NCI-H1092 treated with DMSO at 0.1 percent for 48 hours (cell line): ENCODE data around the gene CYP27B1.

Source experiments
- DNase-seq: peaks from one replicate; lab custom pipeline; 2025; lab: John Stamatoyannopoulos, UW

CYP27B1 gene

GRCh38 chr12:57766464-57767304, at the start of gene CYP27B1:
CYP27B1 (minus strand) TSS chr12:57767078; CDS start chr12:57767041, 37 bp downstream.
- DNase-seq, result peak; percentile 12

DNA sequence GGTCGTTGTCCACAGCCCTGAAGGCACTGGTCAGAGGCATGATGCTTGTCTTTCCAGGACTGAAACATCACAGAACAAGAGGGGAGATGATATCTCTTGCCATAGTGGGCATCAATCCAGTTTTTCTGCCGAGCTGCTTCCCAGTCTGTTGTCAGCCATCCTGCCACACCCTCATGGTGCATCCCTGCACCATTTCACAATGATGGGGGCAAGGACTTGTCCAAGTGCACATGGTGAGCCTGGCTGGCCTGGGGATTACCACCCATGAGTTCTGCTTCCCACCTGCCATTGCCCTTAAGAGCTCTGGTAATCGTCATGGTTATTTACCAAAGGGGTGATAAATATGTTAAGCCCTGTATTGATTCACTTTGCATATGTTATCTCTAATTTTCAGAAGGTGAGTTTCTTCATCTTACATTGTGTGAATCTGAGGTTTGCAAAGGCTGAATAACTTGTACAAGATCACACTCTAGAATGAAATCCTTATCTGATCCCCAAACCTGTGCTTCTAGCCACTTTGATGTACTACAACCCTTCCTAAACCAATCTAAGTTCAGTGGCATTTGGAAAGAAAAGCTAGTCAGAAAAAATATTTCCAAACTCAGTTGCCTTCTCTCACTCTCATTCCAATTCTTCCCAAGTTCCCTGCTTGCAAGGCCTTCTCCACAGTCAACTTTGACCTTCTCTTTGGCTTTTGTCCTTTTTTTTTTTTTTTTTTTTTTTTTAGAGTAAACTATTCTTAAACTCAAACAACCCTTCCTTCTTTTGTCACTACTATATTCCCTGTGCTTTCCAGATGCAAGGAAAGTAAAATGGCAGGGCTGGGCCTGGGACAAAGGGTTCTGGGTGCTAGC, 49.4 kb upstream of the CYP27B1 start:
- DNase-seq, result no peak

- no peak for DNase-seq
Measured at GRCh38 chr12:57815177-57816000, 48.5 kb upstream of the CYP27B1 start.

DNA sequence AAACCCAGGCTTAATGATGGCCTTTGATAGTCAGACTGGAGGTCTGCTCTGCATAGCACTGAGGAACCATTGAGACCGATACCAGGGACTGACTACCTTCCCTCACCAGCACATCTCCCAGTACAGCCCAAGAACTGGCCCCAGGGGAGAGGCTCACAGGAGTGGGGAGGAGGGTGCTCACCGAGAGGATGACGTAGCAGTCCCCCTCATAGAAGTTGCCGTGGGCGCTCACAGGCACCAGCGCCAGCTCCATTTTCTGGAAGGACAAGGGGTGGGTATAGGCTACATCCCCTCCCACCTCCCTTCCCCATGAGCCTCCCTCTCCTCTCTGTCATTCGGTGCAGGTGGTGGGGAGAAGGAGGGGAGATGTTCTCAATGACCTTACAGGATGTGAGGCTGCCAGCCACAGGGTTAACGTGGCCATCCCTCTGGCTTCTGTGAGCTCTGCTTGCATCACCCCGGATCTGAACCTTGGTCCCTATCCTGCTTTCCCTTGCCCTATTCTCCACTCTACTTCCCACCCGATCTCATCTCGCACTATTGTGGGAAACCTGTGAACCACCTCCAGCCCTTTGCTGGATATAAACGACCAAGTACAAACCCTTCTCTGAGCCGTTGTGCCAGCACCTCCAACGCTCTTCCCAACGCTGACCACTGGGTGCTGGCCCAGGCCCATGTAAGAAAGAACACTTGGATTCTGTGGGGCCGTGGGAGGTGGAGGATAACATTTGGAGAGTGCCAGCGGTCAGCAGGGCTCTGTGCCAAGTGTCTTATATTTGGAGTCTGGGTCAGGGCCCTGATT, 47.3 kb upstream of the CYP27B1 start:
- DNase-seq, result no peak

GRCh38 chr12:57813111-57813970, 46.5 kb upstream of the CYP27B1 start:
- DNase-seq, result no peak

DNA sequence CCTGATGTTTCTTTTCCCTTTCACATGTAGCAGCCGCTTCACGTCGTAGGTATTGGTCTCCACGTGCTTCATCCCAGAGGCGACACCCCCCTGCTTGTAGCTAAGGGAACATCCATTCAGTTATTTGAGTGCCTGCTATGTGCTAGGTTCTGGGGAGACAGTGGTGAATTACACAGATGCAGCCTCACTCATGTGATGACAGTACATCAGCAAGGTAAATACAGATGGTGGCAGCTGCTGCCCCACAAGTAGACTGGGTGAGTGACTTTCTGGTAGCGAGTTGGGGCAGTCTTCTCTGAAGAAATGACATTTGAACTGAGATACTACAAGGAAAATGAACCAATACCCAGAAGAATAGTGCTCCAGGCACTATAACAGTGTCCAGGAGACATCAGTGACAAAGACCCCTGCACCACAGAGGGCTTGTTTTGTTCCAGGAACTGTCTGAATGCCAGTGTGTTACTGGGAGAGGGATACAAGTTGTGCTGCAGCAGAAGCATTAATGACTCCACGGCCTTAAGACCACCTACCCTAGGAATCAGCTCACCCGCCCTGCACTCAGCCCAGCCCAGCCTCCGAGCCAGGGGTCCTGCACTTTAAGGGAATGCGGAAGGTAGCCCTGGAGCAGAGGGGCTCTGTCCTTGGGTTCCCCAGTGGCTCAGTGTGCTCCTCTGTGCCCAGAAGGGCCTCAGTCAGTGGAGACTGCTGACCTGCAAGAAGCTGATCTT, 44.3 kb upstream of the CYP27B1 start:
- no peak for DNase-seq

DNA sequence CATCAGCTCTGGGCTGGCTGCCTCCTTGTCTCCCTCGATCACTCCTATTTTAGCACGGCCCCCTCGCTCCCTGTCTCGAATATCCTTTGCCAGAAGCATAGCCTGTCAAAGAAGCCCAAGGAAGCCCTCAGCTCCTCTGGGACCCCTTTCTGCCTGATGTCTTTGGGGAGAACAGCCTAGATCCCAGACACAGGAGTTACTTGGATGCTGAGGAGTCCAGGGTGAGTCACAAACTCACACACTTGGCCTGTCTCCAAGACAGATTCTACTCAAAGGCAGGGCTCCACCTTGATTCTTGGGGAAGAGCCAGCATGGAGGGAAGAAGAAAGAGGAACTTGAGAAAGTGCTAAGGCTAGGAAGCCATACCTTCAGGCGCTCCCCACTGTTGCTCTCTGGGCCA, 43.6 kb upstream of the CYP27B1 start:
- DNase-seq, result no peak

DNA sequence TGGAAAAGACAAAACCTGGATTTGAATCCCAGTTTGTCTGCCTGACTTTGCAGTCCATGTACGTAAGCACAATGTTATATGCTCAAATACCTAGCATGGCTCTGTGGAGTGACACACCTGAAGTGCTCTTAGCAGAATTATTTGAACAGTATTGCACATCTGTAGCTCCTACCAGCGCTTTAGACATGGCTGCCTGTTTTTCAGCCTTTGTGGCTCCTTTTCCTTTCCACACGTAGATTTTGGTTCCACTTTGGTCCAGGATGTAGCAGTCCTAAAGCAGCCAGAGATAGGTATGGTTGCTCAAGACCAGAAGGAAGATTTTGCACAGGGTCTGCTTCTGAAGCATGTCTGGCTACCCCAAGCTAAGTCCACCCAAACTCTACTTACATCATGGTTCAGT, 42.5 kb upstream of the CYP27B1 start:
- no peak for DNase-seq

DNA sequence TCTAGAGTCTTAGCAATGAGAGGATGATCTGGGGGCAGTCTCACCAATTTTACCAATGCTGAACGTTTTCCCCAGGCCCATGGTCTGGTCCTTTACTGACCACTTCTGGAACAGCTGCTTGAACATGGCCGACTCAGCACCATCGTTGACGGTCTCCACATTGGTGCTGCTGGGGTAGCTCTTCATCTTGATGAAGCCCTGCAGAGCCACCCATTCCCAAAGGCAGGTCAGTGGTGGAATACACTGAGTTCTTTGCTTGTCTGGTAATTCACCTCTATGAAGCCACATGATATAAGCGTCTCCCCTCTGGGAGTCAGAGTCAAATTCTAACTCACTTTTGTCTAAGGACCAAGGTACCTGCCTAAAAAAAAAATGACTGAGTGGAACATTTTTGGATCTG, 41.5 kb upstream of the CYP27B1 start:
- no peak for DNase-seq

GRCh38 chr12:57807285-57807684, 40.4 kb upstream of the CYP27B1 start:
- DNase-seq, result no peak

DNA sequence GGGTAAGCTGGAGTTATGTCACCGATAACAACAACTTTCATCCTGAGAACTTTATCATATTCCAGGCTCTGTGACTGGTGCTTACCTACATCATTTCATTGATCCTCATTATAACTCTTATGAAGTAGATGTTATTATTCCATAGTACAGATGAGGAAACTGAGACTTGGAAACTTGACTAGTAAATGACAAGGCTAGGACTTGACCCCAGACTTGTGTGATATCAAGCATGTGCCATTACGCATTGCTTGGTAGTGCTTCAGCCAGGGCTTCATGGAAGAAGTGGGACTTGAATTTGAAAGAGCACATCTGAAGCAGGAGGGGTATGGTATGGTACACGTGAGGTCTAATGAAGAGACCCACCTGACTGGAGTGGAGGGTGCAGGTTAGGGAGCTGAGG, 39.8 kb upstream of the CYP27B1 start:
- DNase-seq, result no peak

DNA sequence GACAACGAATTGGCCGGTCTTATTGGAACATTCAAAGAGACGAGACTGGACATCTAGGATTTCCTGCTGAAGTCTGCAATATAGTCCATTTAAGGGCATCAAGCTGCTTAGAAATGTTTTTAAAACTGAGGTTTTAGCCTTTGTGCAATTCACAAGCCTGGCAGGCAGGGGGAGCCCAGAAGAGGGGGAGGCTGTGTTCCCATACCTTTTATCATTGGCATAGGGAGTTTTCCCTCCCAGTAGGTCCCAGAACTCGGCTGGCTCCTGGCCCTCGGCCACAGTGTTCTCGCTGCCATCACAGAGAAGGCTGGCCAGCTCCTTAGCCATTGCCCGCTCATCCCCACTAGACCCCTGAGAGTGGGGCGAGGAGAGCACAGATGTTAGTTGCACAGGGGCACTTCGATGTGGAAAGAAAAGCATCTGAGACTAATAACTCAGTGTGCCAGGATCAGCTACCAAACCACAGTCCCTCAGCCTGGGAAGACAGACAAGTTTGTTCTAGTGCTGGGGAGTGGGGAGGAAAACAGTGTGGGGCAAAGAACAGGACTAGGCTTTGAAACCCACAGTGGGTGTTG, 36.5 kb upstream of the CYP27B1 start:
- DNase-seq, result peak; percentile 3

- DNase-seq, result no peak
Measured at GRCh38 chr12:57802607-57803006, 35.7 kb upstream of the CYP27B1 start.

- DNase-seq, result no peak
Measured at GRCh38 chr12:57800965-57801364, 34.1 kb upstream of the CYP27B1 start.

DNA sequence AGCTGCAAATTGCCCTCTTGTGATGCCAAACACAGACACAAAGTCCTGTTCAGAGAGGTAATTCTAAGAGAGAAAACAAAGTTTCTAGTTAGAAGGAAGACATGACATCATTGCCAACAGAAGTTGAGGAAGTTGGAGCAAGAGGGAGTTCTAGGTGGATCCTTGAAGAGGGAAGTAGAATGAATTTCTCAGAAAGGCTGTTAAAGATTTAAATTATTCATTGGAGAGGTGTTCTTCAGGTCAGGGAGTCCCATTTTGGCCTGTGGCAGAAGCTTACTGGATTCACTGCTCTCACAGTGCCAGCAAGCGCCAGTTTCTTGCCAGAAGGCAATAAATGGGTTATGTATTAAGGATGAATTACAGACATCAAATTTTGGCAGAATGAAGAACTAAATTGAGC, 31.1 kb upstream of the CYP27B1 start:
- DNase-seq, result no peak

GRCh38 chr12:57796996-57797395, 30.1 kb upstream of the CYP27B1 start:
- no peak for DNase-seq

DNA sequence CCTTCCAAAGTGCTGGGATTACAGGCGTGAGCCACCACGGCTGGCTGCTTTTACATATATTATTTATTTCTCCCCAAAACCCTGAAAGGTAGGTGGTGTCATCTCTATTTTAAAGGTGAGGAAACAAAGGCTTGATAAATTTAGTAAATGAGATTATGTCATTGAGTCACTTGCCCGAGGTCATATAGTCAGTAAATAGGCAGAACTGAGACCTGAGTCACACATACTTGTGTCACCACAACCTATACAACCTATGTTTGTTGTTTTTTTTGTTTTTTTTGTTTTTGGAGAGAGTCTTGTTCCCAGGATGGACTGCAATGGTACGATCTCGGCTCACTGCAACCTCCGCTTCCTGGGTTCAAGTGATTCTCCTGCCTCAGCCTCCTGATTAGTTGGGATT, 28.5 kb upstream of the CYP27B1 start:
- DNase-seq, result no peak

GRCh38 chr12:57793920-57794319, 27.0 kb upstream of the CYP27B1 start:
- DNase-seq, result no peak

DNA sequence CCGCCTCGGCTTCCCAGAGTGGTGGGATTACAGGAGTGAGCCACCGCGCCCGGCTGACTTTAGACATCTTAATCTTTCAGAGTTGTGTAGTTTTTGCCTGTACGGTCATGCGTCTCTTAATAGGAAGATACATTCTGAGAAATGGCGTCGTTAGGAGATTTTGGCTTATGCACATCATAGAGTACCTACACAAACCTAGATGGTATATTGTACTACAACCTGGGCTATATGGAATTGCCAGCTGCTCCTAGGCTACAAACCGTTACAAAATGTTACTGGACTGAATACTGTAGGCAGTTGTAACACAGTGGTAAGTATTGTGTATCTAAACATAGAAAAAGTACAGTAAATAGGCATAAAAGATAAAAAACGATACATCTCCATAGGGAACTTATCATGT, 17.0 kb upstream of the CYP27B1 start:
- DNase-seq, result no peak

DNA sequence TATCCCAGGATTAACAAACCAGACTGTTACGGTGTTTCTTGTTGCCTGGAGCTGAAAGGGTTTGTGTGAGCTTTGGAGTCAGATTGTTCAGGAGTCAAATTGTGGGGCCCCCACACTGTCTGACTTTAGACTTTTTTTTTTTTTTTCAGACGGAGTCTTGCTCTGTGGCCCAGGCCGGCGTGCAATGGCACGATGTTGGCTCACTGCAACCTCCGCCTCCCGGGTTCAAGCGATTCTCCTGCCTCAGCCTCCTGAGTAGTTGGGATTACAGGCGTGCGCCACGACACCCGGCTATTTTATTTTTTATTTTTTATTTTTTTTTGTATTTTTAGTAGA, 16.6 kb upstream of the CYP27B1 start:
- DNase-seq, result no peak
